ENCODE data around the gene KTI12. TPM values are rescaled to one million over a fixed set of nuclear protein-coding genes. Genes with fewer than 3 reads are reported as not detected.
A peak's percentile ranks its signal among the peaks of the same experiment; 100 is the strongest.

The KTI12 gene
- total RNA-seq, 1 donor from 2014 or later: 9.7 TPM

DNA sequence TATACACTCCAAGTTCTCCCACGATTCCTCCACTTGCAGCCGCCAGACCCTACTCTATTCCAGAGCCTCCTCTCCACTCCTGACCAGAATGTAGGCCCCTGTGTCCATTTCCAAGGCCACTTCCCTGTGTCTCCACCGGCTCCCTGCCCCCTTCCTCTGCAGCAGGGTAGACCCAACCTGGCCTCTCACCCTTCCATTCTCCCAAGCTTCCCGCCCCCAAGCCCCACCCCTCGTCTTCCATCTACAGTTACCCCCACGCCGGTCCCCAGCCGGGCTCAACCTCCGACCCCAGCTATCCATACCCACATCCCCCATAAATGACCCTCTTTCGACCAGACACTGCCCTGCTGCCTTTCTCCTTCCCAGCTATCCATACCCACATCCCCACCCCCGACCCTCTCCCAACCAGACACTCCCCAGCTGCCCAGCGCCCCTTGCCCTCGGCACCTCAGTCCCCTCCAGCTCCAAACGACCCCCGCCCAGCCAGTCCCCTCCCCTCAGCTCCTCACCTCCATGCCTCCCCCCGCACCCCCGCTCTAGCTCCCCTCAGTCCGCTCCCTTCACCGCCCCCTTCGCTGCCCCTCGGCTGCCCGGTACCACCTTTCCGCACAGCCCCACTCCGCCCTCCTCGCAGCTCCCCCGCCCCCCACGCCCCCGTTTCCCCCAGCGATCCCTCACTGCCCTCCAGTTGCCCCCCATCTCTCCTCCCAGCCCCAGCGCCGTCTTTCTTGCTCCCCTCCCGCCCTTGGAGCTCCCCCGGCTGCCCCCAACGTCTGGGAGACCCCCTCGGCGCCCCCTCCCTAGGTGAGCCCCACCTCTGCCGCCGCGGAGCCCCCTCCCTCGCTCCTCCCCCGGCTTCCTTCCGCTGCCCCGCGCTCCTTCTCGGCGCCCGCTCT is 43.8 kb downstream of the KTI12 start:
- peak; percentile 60 for DNase-seq (ENCODE audit: low spot score)

DNA sequence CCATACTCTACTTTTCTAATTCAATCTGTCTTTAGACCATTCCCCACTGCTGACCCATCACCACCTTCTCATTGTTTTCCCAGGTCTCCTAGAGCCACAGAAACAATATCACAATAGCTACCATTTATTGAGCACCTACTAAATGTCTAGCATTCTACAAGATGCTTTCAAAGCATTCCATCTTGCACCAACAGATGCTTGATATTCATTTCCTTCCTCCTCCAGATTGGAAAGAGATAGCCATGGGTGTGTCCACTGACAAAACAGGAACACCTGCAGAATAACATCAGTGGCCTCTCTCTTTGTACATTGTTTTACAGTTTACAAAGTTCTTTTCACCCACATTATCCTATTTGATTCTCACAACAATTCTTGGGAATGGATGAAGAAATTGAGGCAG is 45.4 kb downstream of the KTI12 start:
- no peak for DNase-seq (ENCODE audit: low spot score)

DNA sequence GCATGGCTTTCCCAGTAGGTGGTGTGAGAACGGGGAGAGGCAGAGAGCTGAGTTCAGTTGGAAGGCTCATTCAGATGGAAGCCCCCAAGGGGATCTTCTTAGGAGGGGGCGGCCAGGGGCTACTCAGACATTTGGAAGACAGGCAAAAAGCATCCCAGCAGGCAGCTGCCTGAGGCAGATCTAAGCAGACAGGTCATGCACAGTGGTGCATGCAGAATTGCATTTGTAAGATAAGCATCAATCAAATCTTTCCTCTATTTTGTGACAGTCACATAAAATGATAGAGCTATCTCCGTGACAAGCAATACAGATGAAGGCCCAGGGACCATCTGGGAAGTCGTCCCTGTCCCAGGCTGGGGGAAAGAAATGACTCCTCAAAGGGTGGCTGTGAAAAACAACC is 46.9 kb downstream of the KTI12 start:
- no peak for DNase-seq (ENCODE audit: low spot score)

DNA sequence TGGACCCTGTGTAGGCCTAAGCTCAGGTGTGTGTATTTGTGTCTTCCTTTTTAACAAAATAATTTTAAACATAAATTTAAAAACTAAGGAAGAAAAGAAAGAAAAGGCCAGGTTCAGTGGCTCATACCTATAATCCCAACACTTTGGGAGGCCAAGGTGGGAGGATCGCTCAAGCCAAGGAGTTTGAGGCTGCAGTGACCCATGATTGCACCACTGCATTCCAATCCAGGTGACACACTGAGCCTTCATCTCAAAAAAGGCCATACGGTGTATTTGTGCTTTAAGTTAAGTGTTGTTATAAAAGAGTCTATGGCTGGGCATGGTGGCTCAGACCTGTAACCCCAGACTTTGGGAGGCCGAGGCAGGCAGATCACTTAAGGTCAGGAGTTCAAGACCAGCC is 51.4 kb downstream of the KTI12 start:
- no peak for DNase-seq (ENCODE audit: low spot score)

Other genes starting within 250 kb of the KTI12 start
- gene NRDC, start 155.1 kb downstream of the KTI12 start, total RNA-seq: 129 TPM
- not detected for gene RAB3B, start 43.1 kb downstream of the KTI12 start, total RNA-seq
- 36.4 TPM for gene TXNDC12, start 21.4 kb upstream of the KTI12 start, total RNA-seq
- 42.1 TPM for gene BTF3L4, start 22.5 kb upstream of the KTI12 start, total RNA-seq
- gene ZFYVE9, start 108.3 kb upstream of the KTI12 start, total RNA-seq: 21.1 TPM